ENCODE measurements around the gene TPM2.
A peak's percentile ranks its signal among the peaks of the same experiment; 100 is the strongest.

Gene TPM2

DNA sequence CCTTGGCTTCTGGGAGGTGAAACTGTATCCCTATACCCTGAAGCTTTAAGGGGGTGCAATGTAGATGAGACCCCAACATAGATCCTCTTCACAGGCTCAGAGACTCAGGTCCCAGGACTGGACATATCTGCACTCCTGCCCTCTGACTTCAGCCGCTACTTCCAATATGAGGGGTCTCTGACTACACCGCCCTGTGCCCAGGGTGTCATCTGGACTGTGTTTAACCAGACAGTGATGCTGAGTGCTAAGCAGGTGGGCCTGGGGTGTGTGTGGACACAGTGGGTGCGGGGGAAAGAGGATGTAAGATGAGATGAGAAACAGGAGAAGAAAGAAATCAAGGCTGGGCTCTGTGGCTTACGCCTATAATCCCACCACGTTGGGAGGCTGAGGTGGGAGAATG, 10.6 kb downstream of the TPM2 start:
- no peak for DNase-seq (ENCODE audit: low read depth in 1 of 2, low spot score in 1 of 2)

DNA sequence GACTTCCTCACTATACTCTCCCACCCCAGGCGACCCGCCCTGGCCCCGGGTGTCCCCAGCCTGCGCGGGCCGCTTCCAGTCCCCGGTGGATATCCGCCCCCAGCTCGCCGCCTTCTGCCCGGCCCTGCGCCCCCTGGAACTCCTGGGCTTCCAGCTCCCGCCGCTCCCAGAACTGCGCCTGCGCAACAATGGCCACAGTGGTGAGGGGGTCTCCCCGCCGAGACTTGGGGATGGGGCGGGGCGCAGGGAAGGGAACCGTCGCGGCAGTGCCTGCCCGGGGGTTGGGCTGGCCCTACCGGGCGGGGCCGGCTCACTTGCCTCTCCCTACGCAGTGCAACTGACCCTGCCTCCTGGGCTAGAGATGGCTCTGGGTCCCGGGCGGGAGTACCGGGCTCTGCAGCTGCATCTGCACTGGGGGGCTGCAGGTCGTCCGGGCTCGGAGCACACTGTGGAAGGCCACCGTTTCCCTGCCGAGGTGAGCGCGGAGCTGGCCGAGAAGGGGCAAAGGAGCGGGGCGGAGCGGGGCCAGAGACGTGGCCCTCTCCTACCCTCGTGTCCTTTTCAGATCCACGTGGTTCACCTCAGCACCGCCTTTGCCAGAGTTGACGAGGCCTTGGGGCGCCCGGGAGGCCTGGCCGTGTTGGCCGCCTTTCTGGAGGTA, 13.9 kb downstream of the TPM2 start:
- DNase-seq (ENCODE audit: low read depth in 1 of 2, low spot score in 1 of 2) = no peak

DNA sequence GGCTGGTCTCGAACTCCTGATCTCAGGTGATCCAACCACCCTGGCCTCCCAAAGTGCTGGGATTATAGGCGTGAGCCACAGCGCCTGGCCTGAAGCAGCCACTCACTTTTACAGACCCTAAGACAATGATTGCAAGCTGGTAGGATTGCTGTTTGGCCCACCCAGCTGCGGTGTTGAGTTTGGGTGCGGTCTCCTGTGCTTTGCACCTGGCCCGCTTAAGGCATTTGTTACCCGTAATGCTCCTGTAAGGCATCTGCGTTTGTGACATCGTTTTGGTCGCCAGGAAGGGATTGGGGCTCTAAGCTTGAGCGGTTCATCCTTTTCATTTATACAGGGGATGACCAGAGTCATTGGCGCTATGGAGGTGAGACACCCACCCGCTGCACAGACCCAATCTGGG, 14.5 kb downstream of the TPM2 start:
- no peak for DNase-seq (ENCODE audit: low read depth in 1 of 2, low spot score in 1 of 2)

DNA sequence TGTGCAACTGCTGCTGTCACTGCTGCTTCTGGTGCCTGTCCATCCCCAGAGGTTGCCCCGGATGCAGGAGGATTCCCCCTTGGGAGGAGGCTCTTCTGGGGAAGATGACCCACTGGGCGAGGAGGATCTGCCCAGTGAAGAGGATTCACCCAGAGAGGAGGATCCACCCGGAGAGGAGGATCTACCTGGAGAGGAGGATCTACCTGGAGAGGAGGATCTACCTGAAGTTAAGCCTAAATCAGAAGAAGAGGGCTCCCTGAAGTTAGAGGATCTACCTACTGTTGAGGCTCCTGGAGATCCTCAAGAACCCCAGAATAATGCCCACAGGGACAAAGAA, 15.7 kb downstream of the TPM2 start:
- no peak for DNase-seq (ENCODE audit: low read depth in 1 of 2, low spot score in 1 of 2)

DNA sequence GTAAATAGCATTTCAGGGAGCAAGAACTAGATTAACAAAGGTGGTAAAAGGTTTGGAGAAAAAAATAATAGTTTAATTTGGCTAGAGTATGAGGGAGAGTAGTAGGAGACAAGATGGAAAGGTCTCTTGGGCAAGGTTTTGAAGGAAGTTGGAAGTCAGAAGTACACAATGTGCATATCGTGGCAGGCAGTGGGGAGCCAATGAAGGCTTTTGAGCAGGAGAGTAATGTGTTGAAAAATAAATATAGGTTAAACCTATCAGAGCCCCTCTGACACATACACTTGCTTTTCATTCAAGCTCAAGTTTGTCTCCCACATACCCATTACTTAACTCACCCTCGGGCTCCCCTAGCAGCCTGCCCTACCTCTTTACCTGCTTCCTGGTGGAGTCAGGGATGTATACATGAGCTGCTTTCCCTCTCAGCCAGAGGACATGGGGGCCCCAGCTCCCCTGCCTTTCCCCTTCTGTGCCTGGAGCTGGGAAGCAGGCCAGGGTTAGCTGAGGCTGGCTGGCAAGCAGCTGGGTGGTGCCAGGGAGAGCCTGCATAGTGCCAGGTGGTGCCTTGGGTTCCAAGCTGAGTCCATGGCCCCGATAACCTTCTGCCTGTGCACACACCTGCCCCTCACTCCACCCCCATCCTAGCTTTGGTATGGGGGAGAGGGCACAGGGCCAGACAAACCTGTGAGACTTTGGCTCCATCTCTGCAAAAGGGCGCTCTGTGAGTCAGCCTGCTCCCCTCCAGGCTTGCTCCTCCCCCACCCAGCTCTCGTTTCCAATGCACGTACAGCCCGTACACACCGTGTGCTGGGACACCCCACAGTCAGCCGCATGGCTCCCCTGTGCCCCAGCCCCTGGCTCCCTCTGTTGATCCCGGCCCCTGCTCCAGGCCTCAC, 16.3 kb downstream of the TPM2 start, which contains the start of gene CA9:
Gene CA9 (plus strand): TSS at position 797 of the 893 bp plus-strand sequence. CDS start 32 bp downstream, at position 829.
- DNase-seq (ENCODE audit: low read depth in 1 of 2, low spot score in 1 of 2) = no peak

DNA sequence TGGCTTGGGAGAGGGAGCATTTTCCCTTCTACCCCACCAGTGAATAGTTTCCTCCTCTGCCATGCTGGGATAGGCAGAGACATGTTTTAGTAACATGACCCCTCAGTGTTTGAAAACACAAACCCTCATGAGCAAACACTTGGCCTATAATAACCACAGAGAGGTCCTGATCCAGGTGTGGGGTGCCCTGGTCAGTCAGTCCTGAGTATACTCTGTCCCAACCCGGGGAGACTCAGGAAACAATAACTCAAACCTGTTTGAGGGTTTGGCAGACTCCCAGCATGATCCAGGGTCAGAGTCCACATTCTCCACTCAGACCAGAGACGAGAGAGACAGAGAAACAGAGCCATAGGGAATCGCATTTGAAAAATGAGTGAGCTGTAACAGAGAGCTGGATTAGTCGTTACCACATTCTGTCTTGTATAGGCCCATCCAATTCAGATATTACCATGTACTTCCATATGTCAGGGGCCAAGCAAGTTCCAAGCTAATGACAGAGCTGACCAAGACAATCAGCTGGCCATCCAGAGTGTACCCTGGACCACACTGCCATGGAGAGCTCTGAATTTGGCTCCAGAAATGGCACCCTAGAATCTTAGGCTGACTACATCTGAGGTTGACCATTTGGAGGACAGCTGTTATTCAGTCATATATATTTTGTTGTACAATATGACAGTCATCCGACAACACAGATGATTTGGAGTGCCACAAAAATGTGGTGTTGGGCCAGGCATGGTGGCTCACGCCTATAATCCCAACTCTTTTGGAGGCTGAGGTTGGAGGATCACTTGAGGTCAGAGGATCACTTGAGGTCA, 20.2 kb downstream of the TPM2 start:
- no peak for DNase-seq (ENCODE audit: low read depth in 1 of 2, low spot score in 1 of 2)

DNA sequence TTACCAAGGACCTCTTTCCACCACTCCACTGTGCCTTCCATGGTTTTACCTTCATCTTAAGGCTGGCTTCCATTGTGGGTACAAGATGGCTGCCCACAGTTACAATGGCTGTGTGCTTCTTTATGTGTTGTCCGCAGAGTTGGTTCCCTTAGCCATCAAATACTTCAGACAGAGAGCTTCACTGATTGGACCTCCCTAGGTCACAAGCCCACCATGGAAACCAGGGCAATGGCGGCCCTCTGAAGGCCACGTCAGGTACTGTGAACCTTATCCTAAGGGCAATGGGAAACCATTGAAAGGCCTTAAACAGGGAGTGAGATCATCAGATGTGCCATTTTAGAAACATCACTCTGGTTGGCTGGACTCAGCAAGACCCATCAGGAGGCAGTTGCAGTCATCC, 21.8 kb downstream of the TPM2 start:
- DNase-seq (ENCODE audit: low read depth in 1 of 2, low spot score in 1 of 2) = no peak

DNA sequence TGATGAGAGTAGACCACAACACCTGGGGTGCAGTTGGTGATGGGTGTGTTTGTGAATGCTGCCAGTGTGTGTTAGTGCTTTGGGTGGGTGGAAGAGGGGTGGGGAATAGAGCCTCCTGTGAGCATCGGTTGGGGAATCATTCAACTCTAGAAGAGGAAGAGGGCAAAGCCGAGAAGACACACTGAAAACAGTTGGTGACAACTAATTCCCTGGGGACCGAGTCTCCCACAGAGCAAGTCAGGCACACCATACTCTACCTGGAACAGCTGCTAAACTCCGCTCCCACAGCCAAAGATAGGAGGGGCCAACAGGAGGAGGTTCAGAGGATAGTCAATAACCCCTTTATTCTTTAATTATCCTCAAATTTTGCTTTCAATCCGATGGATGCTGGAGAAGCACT, 23.2 kb downstream of the TPM2 start:
- no peak for DNase-seq (ENCODE audit: low read depth in 1 of 2, low spot score in 1 of 2)

DNA sequence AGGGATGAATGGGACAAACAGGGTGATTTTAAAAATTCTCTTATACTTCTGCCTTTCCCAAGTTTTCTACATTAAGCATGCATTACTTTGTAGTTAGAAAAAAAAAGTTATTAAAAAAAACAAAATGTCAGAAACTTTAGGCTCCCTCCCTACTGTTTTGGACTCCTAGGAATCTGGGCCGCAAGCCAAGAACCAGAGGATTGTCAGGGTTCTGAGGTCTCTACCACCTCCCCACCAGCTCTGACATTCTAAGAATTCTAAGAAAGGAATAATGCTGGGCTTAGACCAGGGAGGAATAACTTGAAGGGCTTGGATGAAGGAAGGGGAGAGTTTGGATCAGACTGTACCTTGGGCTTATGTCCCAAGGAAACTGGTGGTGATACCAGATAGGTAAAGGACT, 23.7 kb downstream of the TPM2 start:
- no peak for DNase-seq (ENCODE audit: low read depth in 1 of 2, low spot score in 1 of 2)

DNA sequence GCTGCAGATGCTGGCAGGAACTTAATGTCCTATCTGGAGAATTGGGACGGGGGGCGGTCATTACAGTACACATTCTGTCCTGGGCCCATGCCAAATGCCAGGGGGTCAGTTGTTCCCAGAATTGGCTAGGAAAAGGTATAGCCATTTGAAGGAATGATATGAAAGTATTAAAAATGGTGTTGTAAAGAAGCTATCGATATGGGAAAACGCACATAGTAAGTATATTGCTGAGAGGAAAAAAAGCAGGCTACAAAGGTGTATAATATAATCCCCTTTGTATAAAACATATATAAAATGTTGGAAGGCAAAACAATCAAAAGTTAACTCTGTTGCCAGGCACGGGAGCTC, 24.3 kb downstream of the TPM2 start:
- DNase-seq (ENCODE audit: low read depth in 1 of 2, low spot score in 1 of 2) = no peak

DNA sequence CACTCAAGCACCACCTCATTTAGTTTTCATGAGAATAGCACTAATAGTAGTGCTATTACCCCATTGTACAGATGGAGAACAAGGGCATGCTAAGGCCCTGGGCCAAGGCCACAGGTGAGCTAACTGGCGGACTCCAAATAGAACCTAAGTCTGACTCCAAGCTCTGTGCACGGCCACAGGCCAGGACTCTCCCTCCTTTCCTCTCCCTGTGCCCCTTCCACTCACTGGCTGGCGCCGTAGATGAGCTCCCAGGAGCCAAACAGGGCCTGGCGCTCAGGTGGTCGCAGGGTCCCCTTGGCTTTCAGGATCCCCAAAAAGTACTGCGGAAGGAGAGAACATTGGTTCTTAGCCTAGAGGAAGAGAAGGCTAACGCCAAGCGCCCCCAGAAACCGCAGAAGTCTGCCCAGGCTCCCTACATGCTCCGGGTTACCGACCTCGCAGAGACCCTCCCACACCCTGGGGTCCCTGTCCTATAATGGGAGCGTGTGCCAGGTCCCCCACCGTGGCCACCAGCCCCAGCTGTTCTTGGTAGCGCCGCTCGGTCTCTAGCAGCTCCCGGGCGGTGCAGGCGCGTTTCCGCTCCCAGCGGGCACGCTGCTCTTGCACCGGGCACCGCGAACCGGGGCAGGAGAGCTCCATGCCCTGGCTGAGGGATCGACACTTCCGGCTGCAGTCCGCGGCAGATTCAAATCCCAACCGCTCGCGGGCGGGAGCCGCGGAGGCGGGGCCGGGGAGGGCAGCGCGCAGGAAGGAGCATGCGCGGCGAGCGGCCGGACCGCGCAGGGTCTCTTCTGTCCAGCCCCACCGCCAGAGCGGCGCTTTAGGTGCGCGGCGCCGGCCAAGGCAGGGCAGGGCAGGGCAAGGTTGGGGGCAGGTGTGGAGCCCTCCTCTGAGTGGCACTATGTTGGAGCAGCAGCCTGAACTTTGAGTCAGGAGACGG, 24.9 kb downstream of the TPM2 start, which contains the start of gene ARHGEF39:
Gene ARHGEF39 (minus strand): TSS at position 665 of the 940 bp plus-strand sequence. CDS start 26 bp downstream, at position 639.
- peak; percentile 35 to 55 for DNase-seq (ENCODE audit: low read depth in 1 of 2, low spot score in 1 of 2)

DNA sequence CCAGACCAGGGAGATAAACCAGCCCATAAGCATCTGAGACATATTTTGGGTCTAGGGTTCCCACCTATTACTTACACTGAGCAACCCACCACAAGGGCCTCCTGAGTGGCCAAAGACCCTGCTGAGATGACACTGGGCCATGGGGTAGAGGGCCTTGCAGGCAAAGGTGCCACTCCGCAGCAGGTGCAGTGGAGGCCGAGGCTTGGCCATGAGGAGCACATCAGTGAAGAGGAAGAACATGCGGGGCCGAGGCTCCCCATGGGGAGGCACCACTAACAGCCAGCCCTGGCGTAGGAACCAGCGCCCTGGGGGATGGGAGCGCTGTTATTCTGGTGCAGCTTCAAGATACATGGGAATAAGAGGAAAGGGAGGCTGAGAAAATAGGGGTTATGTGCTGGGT, 27.3 kb downstream of the TPM2 start:
- DNase-seq (ENCODE audit: low read depth in 1 of 2, low spot score in 1 of 2) = no peak

DNA sequence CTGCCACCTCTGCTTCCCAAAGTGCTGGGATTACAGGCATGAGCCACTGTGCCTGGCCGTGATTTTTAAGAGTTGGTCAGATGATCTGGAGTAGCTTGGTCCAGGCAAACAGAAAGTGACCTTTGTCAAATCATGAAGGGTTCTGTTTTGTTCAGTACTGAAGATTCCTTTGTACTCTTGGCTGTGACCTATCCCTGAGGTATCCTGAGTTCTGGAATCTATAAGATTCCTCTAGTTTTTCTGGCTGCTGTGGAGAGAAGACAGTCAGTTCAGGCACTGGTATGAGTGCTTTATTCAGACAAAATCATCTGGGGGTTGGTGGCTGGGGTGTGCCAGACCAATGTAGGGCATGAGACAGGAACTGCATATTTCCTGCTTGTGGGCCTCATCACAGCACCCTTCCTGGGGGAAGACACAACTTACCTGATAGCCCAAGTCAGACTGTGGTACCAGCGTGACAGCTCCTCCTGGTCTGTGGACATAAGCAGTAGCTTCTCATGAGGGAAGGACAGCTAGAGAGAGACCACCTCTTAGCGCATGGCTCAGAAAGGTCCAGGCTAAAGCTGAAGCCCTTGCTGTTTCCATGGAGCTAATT, 27.9 kb downstream of the TPM2 start:
- DNase-seq (ENCODE audit: low read depth in 1 of 2, low spot score in 1 of 2) = no peak

DNA sequence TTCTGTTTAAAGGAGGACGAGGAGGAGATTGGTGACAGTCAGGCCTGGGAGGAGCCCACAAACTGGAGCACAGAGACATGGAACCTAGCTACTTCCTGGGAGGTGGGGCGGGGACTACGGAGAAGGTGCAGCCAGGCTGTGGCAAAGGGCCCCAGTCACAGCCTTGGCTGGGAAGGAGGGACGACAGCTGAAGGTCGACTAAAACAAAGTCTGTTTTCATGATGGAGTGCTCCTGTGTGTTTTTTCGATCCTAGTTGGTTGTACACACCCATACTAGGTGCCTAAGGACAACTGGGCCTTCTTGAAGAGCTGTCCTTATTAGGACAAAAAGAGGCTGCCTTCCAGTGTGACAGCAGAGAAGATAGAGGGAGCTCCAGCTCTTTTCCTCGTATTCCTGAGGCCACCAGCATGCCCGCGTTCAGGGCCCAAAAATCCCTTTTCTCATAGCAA, 28.7 kb downstream of the TPM2 start:
- no peak for DNase-seq (ENCODE audit: low read depth in 1 of 2, low spot score in 1 of 2)

DNA sequence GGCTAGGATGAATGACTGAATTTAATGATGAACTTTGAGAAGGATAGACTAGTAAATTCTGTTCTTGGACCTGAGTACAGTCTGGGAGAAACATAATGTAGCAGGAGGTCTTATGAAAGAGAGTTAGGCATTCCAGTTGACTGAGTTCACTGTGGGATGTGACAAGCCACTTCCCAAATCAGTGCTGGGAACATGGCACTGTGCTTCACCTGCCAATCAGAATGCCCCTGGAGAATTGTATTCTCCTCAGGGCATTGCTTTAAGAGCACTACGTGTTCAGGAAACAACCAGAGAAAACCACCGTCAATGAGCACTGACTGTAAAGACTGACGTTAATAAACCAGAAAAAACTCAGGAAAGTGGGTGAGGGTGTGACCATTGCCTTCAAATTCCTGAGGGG, 30.4 kb downstream of the TPM2 start:
- no peak for DNase-seq (ENCODE audit: low read depth in 1 of 2, low spot score in 1 of 2)

DNA sequence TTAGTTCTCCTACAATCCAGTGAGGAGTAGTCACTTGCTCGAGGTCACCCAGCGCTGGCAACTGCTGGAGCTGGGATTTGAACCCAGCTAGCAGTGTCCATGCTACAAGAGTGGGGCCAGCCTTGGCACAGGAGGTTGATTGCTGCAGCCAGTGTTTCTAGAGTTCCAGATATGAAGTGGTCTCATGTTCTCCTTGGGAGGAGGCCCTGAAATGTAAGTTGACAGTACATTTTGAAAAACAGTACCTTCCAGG, 30.8 kb downstream of the TPM2 start:
- DNase-seq (ENCODE audit: low read depth in 1 of 2, low spot score in 1 of 2) = no peak

DNA sequence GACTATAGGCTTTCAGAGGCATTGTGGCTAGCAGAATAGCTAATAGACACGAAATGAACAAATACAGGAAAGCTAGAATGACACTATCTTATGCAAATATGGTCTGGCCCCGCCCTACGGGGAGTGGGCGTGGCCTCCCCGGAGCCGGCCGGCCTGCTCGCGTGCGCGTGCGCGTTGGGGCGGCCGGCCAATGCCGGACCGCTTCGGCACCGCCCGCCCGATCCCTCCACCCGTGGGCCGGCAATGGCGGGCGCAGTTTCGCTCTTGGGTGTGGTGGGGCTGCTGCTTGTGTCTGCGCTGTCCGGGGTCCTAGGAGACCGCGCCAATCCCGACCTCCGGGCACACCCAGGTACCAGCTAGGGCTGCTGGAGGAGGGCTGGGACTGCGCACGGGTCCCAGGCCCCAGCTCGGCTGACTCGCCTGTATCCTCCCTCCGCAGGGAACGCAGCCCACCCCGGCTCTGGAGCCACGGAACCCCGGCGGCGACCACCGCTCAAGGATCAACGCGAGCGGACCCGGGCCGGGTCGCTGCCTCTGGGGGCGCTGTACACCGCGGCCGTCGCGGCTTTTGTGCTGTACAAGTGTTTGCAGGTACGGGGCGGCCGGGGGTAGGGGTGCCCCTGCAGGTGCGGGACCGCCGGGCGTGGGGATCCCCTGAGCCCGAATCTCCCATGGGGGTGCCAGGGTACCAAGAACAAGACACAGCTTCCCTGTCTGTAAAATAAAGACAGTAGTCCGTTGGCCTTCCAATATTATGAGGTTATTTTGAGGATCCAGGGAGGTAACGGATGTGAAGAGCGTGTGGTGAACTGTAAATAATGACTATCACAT, 31.4 kb downstream of the TPM2 start, which contains the start of gene CCDC107:
Gene CCDC107 (plus strand): TSS at position 156 of the 831 bp plus-strand sequence. CDS start 88 bp downstream, at position 244.
- DNase-seq (ENCODE audit: low read depth in 1 of 2, low spot score in 1 of 2) = peak; percentile 63 to 80

DNA sequence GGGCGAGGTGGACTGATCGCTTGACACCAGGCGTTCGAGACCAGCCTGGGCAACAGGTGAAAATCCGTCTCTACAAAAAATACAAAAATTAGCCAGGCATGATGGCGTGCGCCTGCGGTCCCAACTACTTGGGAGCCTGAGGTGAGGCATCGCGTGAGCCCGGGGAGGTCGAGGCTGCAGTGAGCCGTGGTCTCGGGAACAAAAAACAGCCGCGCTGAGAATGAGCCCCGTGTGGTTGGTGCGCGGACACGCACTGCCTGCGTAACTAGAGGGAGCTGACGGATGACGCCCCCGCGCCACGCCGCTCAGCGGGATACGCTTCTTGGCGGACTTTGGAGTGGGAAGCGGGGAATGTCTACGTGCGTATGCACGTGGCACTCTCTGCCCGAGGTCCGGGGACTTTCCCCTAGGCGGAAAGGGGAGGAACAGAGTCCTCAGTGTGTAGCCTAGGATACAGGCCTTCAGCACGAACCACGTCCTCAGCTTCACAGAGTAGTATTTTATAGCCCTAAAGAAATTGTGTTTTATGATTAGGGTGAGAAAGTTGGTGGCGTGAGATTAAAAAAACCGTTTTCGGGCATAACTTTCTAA, 32.1 kb downstream of the TPM2 start, which contains the start of gene RMRP:
Gene RMRP (minus strand): TSS at position 474 of the 591 bp plus-strand sequence.
- peak; percentile 56 to 86 for DNase-seq (ENCODE audit: low read depth in 1 of 2, low spot score in 1 of 2)
